Measurements from ENCODE around the gene RYR1. TPM values are rescaled to one million over a fixed set of nuclear protein-coding genes. Genes with fewer than 3 reads are reported as not detected.

RYR1 gene
- total RNA-seq, 2 experiments from 2014 or later = 0.54 to 1.4 TPM

DNA sequence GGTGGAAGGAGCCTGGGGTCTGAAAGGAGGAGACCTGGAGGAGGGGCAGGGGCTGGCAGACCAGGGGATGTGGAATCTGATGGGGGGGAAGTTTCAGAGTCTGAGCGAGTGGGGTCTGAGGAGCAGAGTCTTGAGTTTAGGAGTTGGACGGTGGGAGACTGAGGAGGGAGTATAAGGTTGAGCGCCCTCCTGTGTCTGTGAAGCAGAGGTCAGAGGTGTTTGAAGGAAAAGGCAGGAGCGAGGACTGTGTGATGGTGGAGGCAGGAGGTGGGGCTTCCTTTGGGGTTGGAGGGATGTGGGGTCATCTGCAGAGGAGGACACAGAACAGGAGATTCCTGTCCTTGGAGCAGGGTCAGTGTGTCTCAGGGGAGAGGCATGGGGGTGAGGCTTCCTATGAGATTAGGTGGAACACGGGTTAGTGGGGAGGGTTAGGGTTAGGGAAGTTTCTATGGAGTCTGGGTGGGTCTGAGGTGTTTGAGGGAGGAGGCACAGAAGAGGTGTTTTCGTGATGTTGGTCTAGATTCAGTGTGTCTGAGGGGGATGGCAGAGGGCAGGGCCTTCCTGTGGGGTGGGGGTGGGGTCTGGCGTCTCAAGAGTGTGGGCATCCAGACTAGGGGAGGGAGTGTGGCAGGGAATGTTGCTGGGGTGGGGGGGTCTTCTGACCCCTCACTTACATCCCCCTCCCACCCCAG, 8.3 kb downstream of the RYR1 start:
- BruUV-seq (replicated peaks) = no TSS peak
- H3K9me2 ChIP-seq (ENCODE audit: insufficient read depth, low read length) = no peaks in the 10 kb centered on the region
- ChIA-PET POLR2A (no interaction called here), CTCF (ENCODE audit: unreplicated experiment) (no interaction called here)
- no peak overlapping the region for H3K4me3 ChIP-seq (ENCODE audit: low read depth, low read length, poor library complexity, severe bottlenecking)
- intact Hi-C loops (cut with micrococcal nuclease; ENCODE audit: unreplicated experiment) = no loop called here
- no peaks in the 10 kb centered on the region for H3K4me1 ChIP-seq (ENCODE audit: insufficient read depth, low read length, poor library complexity, severe bottlenecking)
- H3K27ac ChIP-seq (ENCODE audit: low read depth, low read length, poor library complexity, severe bottlenecking) = no peak overlapping the region
- no peaks in the 10 kb centered on the region for H3K36me3 ChIP-seq (ENCODE audit: insufficient read depth, low read length)
- DNase-seq (ENCODE audit: low spot score) = peak; percentile 11
- no peaks in the 10 kb centered on the region for H3K9me3 ChIP-seq (ENCODE audit: low read length)
- TF ChIP-seq EZH2phosphoT487 (IDR thresholded peaks at IDR 0.05; ENCODE audit: borderline replicate concordance, low read depth, low read length) = no peak
- TF ChIP-seq, protein P1, sequence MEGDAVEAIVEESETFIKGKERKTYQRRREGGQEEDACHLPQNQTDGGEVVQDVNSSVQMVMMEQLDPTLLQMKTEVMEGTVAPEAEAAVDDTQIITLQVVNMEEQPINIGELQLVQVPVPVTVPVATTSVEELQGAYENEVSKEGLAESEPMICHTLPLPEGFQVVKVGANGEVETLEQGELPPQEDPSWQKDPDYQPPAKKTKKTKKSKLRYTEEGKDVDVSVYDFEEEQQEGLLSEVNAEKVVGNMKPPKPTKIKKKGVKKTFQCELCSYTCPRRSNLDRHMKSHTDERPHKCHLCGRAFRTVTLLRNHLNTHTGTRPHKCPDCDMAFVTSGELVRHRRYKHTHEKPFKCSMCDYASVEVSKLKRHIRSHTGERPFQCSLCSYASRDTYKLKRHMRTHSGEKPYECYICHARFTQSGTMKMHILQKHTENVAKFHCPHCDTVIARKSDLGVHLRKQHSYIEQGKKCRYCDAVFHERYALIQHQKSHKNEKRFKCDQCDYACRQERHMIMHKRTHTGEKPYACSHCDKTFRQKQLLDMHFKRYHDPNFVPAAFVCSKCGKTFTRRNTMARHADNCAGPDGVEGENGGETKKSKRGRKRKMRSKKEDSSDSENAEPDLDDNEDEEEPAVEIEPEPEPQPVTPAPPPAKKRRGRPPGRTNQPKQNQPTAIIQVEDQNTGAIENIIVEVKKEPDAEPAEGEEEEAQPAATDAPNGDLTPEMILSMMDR (conservative IDR thresholded peaks at IDR 0.05; ENCODE audit: low read length) = peak; percentile 40
- no peaks in the 10 kb centered on the region for H4K20me1 ChIP-seq (ENCODE audit: insufficient read depth, low read length)
- H3K79me2 ChIP-seq (ENCODE audit: insufficient read depth, low read depth, low read length) = no peaks in the 10 kb centered on the region
- H3K4me2 ChIP-seq (ENCODE audit: low read length) = no peak overlapping the region
- H2AFZ ChIP-seq (ENCODE audit: low read length) = no peak overlapping the region

DNA sequence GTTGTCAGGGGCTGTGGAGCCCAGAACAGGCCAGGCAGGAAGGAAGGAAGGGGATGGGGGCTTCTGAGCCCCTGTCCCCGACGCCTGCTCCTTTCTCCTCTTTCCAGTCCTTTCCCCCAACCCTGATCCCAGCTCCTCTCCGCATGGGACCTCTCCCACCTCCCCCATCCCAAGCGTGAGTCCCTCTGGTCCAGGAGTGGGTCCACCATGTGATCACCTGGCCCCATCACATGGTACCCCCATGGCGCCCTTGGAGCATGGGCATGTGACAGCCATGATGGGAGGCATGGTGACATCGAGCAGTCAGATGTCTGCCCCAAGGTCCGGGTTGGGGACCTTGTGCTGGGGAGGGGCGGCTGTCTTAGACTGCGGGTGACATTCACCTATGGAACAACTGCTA, 9.2 kb downstream of the RYR1 start:
- POLR2A ChIA-PET = no interaction called here
- H3K4me1 ChIP-seq (ENCODE audit: insufficient read depth, low read length, poor library complexity, severe bottlenecking) = no peaks in the 10 kb centered on the region
- CTCF ChIA-PET (ENCODE audit: unreplicated experiment) = no interaction called here
- no peaks in the 10 kb centered on the region for H3K36me3 ChIP-seq (ENCODE audit: insufficient read depth, low read length)
- H3K79me2 ChIP-seq (ENCODE audit: insufficient read depth, low read depth, low read length) = no peaks in the 10 kb centered on the region
- DNase-seq (ENCODE audit: low spot score) = no peak
- H3K9me3 ChIP-seq (ENCODE audit: low read length) = no peaks in the 10 kb centered on the region
- no peaks in the 10 kb centered on the region for H3K9me2 ChIP-seq (ENCODE audit: insufficient read depth, low read length)
- intact Hi-C loops (cut with micrococcal nuclease; ENCODE audit: unreplicated experiment) = no loop called here
- no peak overlapping the region for H3K4me3 ChIP-seq (ENCODE audit: low read depth, low read length, poor library complexity, severe bottlenecking)
- H2AFZ ChIP-seq (ENCODE audit: low read length) = no peak overlapping the region
- H4K20me1 ChIP-seq (ENCODE audit: insufficient read depth, low read length) = no peaks in the 10 kb centered on the region
- no peak overlapping the region for H3K4me2 ChIP-seq (ENCODE audit: low read length)
- TF ChIP-seq EZH2phosphoT487 (IDR thresholded peaks at IDR 0.05; ENCODE audit: borderline replicate concordance, low read depth, low read length) = no peak
- TF ChIP-seq, protein P1 (conservative IDR thresholded peaks at IDR 0.05; ENCODE audit: low read length) = no peak
- no peak overlapping the region for H3K27ac ChIP-seq (ENCODE audit: low read depth, low read length, poor library complexity, severe bottlenecking)
- BruUV-seq (replicated peaks) = no TSS peak

DNA sequence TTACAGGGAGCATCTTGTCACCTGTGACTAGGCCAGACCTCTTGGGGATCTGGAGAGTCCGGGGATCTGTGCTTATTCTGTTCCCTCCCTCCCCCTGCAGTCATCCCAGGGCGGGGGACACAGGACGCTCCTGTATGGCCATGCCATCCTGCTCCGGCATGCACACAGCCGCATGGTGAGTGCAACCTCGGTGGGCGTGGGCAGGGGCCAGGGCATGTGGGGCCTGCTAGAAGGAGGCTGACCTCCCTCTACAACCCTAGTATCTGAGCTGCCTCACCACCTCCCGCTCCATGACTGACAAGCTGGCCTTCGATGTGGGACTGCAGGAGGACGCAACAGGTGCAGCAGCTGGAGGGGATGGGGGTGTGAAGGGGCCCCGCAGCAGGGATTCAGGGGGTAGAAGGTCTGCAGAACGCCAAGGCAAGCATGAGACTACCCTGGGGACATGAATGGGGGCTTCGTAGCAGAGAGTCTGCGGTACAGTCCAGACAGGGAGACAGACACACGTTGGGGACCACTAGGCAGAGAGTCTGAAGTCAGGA, 10.0 kb downstream of the RYR1 start:
- no peak overlapping the region for H3K4me3 ChIP-seq (ENCODE audit: low read depth, low read length, poor library complexity, severe bottlenecking)
- ChIA-PET CTCF (ENCODE audit: unreplicated experiment) (no interaction called here), POLR2A (no interaction called here)
- intact Hi-C loops (cut with micrococcal nuclease; ENCODE audit: unreplicated experiment) = no loop called here
- TF ChIP-seq EZH2phosphoT487 (IDR thresholded peaks at IDR 0.05; ENCODE audit: borderline replicate concordance, low read depth, low read length) = no peak
- TF ChIP-seq, protein P1 (conservative IDR thresholded peaks at IDR 0.05; ENCODE audit: low read length) = no peak
- no peak overlapping the region for H3K4me2 ChIP-seq (ENCODE audit: low read length)
- no peak overlapping the region for H3K27ac ChIP-seq (ENCODE audit: low read depth, low read length, poor library complexity, severe bottlenecking)
- H4K20me1 ChIP-seq (ENCODE audit: insufficient read depth, low read length) = no peaks in the 10 kb centered on the region
- DNase-seq (ENCODE audit: low spot score) = no peak
- no peaks in the 10 kb centered on the region for H3K9me2 ChIP-seq (ENCODE audit: insufficient read depth, low read length)
- no peak overlapping the region for H2AFZ ChIP-seq (ENCODE audit: low read length)
- H3K79me2 ChIP-seq (ENCODE audit: insufficient read depth, low read depth, low read length) = no peaks in the 10 kb centered on the region
- no peaks in the 10 kb centered on the region for H3K4me1 ChIP-seq (ENCODE audit: insufficient read depth, low read length, poor library complexity, severe bottlenecking)
- no TSS peak for BruUV-seq (replicated peaks)
- no peaks in the 10 kb centered on the region for H3K9me3 ChIP-seq (ENCODE audit: low read length)
- H3K36me3 ChIP-seq (ENCODE audit: insufficient read depth, low read length) = no peaks in the 10 kb centered on the region

Measured in OCI-LY7 (cell line).